Measurements from ENCODE around the gene UHRF1. TPM values are rescaled to one million over a fixed set of nuclear protein-coding genes. Genes with fewer than 3 reads are reported as not detected.

UHRF1 gene
- total and polyA plus RNA-seq, 3 donors from 2014 or later = 9.3 to 11.7 (median 10.0) TPM

GRCh38 chr19:4976401-4977298 lies 67.3 kb downstream of the UHRF1 start:
- no peak for TF ChIP-seq POLR2A (IDR thresholded peaks at IDR 0.05)
- TF ChIP-seq CTCF (IDR thresholded peaks at IDR 0.05) = no peak
- intact Hi-C loops (cut with DNase I; ENCODE audit: low total_unique reads) = no loop called here

GRCh38 chr19:4977299-4978174 lies 68.2 kb downstream of the UHRF1 start:
- WGBS, 2 donors = 68 to 80% methylated on average over 12 to 36 of the region's 36 CpGs
- no peak overlapping the region for H3K4me3 ChIP-seq
- peaks cover 22% of the 10 kb centered on the region for H3K4me1 ChIP-seq
- intact Hi-C loops (cut with DNase I; ENCODE audit: low total_unique reads) = no loop called here
- no peaks in the 10 kb centered on the region for H3K9me3 ChIP-seq
- peak overlapping the region in 1 of 2 donors; percentile 84 for H3K27ac ChIP-seq
- no peaks in the 10 kb centered on the region for H3K27me3 ChIP-seq
- DNase-seq = peak; percentile 42
- no peaks in the 10 kb centered on the region for H3K36me3 ChIP-seq (ENCODE audit: low read depth, missing control alignments)
- TF ChIP-seq CTCF (IDR thresholded peaks at IDR 0.05) = no peak
- TF ChIP-seq POLR2A (IDR thresholded peaks at IDR 0.05) = no peak

More at GRCh38 chr19:4976401-4977298, 67.3 kb downstream of the UHRF1 start:
- H3K4me3 ChIP-seq = no peak overlapping the region
- no peaks in the 10 kb centered on the region for H3K27me3 ChIP-seq
- peak overlapping the region; percentile 64 to 84 for H3K27ac ChIP-seq
- peak; percentile 88 for DNase-seq
- no peaks in the 10 kb centered on the region for H3K36me3 ChIP-seq (ENCODE audit: low read depth, missing control alignments)
- H3K9me3 ChIP-seq = no peaks in the 10 kb centered on the region
- WGBS, 2 donors = 47 to 58% methylated on average over 33 of the region's 33 CpGs
- H3K4me1 ChIP-seq = peaks cover 28% of the 10 kb centered on the region

- TF ChIP-seq POLR2A (IDR thresholded peaks at IDR 0.05) (no peak), CTCF (IDR thresholded peaks at IDR 0.05) (no peak)
- Histone ChIP-seq H3K9me3 (no peaks in the 10 kb centered on the region), H3K36me3 (ENCODE audit: low read depth, missing control alignments) (no peaks in the 10 kb centered on the region), H3K27me3 (no peaks in the 10 kb centered on the region), H3K4me3 (no peak overlapping the region), H3K27ac (no peak overlapping the region), H3K4me1 (peaks cover 26% of the 10 kb centered on the region)
- no peak for DNase-seq
- intact Hi-C loops (cut with DNase I; ENCODE audit: low total_unique reads) = no loop called here
- WGBS, 2 donors = 79 to 94% methylated on average over 6 to 8 of the region's 8 CpGs
These were observed 70.0 kb downstream of the UHRF1 start for GRCh38 chr19:4979211-4979807.

GRCh38 chr19:4980067-4980466 lies 70.8 kb downstream of the UHRF1 start:
- no peak overlapping the region for H3K27ac ChIP-seq
- no peaks in the 10 kb centered on the region for H3K36me3 ChIP-seq (ENCODE audit: low read depth, missing control alignments)
- intact Hi-C loops (cut with DNase I; ENCODE audit: low total_unique reads) = no loop called here
- 72 to 82% methylated on average over 3 of the region's 3 CpGs for WGBS, 2 donors
- H3K9me3 ChIP-seq = no peaks in the 10 kb centered on the region
- H3K4me3 ChIP-seq = no peak overlapping the region
- DNase-seq = no peak
- peaks cover 26% of the 10 kb centered on the region for H3K4me1 ChIP-seq
- no peaks in the 10 kb centered on the region for H3K27me3 ChIP-seq
- TF ChIP-seq CTCF (IDR thresholded peaks at IDR 0.05) = no peak
- TF ChIP-seq POLR2A (IDR thresholded peaks at IDR 0.05) = no peak
